Activated T-helper 9 cell treated with anti-CD3 and anti-CD28 coated beads, Interleukin-2, amount 50 U/mL, for 16 hours (primary cell): ENCODE results near the gene COMMD6.

Experiments used
- DNase-seq: peaks from one replicate; pipeline ENCODE4 v3.0.0-alpha.2; 2020; ENCODE audit warnings: low read depth

The COMMD6 gene

DNA sequence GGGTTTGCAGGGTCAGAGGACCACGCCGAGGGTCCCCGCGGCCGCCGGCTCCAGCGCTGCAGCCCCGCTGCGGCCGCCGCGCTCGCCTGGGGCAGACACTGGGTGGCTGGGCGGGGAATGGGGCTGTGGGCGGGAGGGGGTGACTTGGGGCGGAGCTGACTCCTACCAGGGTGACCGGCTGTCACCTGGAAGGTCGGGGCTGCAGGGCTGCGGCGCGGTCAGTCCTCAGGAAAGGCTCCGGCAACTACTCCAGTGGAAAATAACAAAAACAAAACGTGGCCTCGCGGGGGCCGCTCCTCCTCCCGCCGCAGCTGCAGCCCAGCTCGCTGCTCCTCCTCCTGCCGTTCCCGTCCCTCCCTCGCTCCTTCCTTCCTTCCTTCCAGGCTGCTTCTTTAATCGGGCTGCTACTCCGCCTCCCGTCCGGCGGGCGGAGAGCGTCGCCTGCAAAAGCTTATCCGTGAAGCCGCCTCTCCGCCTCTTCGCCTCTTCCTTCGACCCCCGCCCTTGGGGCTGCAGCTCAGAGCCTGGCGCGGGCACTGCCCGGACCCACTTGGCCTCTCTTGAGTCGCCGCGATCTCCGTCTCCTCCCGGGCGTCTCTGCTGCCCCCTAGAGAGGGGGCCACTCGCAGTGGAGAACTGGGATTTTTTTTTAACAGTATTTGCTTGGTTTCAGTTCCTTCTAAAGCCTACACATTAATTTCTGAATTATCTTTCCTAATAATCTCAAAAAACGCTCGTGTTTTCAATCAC lies 55.4 kb downstream of the COMMD6 start, which contains the start of gene TBC1D4:
TSS of gene TBC1D4 (minus strand) at position 100 of the 750 bp plus-strand sequence. CDS start 402 bp downstream, outside the sequence.
- DNase-seq, result peak; percentile 22

DNA sequence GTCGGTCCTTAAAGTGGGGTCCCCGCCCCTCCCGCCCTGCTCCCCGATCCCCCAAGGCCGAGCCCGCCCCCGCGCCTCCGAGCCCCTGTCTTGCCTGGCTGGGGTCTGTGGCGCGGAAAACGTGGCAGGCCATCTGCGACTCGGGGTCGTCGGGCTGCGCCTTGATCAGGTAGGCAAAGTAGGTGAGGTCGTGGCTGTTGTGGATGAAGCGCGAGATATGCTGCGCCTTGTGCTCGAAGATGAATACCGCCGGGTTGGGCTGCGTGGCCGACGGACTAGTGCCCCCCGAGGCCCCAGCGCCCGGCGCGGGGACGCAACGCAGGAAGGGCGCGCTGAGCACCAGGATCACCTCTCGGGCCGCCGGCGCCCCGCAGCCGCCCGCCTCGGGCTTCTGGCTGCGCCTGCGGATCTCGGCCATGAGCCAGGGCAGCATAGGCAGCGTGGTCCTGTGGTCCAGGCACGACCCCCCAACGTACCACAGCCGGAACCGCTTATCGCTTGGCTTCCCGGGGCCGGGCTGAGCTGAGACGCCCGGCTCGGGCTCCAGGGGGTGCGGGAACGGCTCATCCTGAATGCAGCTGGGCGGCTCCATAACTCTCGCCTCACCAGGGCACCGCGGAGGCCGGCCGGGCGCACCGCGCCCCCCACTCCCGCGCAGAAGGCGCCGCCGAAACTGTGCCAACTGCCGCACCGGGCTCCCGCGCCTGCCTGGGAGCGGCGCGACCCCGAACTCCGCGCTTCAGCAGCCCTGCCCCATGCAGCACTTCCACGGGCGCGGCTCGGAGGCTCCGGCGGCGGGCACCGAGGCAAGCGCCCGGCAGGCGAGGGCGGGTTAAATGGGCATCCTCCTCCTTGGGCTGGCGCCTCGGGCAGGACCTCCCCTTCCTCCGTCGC lies 56.2 kb downstream of the COMMD6 start:
- peak; percentile 1 for DNase-seq

DNA sequence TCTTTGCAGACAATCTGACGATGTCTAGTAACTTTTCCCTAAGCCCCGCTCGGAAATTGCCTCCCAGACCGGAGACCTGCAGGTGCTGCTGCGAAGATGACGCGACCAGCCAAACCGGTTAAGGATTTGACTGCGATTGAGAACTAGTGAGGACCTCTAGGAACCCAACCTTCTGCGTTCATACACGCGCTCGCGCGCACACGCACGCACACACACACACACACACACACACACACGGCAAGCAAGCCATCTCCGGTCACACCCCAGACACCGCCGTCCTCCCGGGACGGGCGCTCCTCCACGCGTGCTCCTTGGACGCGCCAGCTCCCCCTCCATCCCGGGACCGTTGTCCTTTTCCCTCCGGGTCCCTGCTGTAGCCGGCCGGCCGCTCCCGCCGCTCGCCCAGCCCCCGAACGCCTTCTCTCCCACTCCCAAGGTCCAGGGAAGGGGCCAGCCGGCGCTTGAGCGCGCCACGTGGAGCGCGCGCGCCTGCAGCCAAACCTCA lies 56.9 kb downstream of the COMMD6 start:
- no peak for DNase-seq

DNA sequence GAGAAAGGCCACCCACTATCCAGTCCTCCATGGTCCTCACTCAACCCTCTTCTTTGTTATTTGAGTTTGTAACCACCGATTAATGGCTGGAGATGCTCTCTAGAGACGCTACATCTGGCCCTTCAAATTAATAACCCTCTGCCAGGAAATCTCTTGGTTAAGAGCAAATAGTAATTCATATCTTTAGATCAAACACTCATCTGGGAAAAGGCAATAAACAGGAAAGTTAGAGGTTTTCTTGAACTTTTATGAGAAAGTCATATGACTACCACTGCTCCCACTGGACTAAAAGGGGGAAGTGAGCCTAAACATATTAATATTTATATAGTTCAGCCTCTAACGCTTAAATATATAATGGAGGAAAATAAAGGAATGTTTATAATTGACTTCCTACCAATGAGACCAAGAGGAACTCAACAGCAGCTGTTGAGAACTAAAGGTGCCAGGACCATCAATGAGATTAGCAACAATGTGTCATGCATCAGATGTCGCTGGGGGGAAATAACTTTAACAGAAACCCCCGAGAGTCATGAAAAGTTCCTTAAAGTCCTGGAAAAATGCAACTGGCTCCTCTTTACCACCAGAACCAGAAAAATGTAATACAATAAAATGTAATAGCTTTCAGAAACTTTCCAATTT lies 58.4 kb downstream of the COMMD6 start:
- DNase-seq, result no peak

DNA sequence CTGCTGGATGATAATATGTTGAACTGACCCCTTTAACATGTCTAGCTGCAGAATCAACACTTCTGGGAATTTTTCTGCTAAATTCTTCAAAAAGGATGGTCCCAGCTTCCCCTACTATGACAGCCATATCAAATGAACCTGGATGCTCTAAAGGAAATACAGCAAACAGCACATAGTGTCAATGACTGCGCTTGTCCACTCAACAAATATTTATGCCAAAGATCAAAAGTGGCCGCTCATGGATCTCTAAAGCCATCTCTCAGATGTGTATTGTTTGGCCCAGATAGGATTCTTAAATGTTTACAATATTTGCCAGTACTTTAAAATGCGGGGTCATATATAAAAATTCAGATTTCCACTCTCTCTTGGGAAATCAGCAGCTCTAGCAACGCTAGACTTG lies 59.0 kb downstream of the COMMD6 start:
- DNase-seq, result no peak
